ENCODE results near the gene PARD3. TPM values are rescaled to one million over a fixed set of nuclear protein-coding genes. Genes with fewer than 3 reads are reported as not detected.

PARD3 gene
- total RNA-seq, 2 experiments from 2014 or later: 0.53 to 0.71 TPM

GRCh38 chr10:34334908-34335307, 480.2 kb downstream of the PARD3 start:
- no peak for DNase-seq
- no peak for TF ChIP-seq CTCF (IDR thresholded peaks at IDR 0.05)
- CTCF ChIA-PET: no interaction called here

GRCh38 chr10:34333513-34333912, 481.6 kb downstream of the PARD3 start:
- Histone ChIP-seq H3K36me3 (ENCODE audit: insufficient read depth, low read length) (no peaks in the 10 kb centered on the region), H3K27me3 (ENCODE audit: control insufficient read depth in 1 of 2, insufficient read depth in 2 of 2, low read length in 2 of 2) (no peaks in the 10 kb centered on the region), H3K27ac (ENCODE audit: low read depth in 1 of 2, low read length in 2 of 2) (no peak overlapping the region), H3K9me3 (ENCODE audit: control insufficient read depth in 1 of 2, insufficient read depth in 1 of 2, low read length in 2 of 2) (no peaks in the 10 kb centered on the region), H3K4me1 (ENCODE audit: insufficient read depth, low read length) (no peaks in the 10 kb centered on the region), H3K4me3 (ENCODE audit: low read length) (no peak overlapping the region)
- ChIA-PET POLR2A (no interaction called here), CTCF (no interaction called here)
- H3K9me3 Mint-ChIP-seq: no peaks in the 10 kb centered on the region
- H3K4me3 Mint-ChIP-seq: no peak overlapping the region
- DNase-seq (no peak), ATAC-seq (ENCODE audit: poor library complexity) (no peak)
- H3K27ac Mint-ChIP-seq: no peak overlapping the region
- H3K4me1 Mint-ChIP-seq (ENCODE audit: low read depth): no peaks in the 10 kb centered on the region
- TF ChIP-seq CTCF (IDR thresholded peaks at IDR 0.05): no peak
- no peaks in the 10 kb centered on the region for H3K27me3 Mint-ChIP-seq
- intact Hi-C loops (cut with DNase I, micrococcal nuclease): no loop called here
- no peaks in the 10 kb centered on the region for H3K36me3 Mint-ChIP-seq (ENCODE audit: low read depth)

More at GRCh38 chr10:34334908-34335307, 480.2 kb downstream of the PARD3 start:
- no peaks in the 10 kb centered on the region for H3K27me3 ChIP-seq (ENCODE audit: control insufficient read depth in 1 of 2, insufficient read depth in 2 of 2, low read length in 2 of 2)
- no peak overlapping the region for H3K4me3 Mint-ChIP-seq
- no peaks in the 10 kb centered on the region for H3K9me3 ChIP-seq (ENCODE audit: control insufficient read depth in 1 of 2, insufficient read depth in 1 of 2, low read length in 2 of 2)
- H3K36me3 ChIP-seq (ENCODE audit: insufficient read depth, low read length): no peaks in the 10 kb centered on the region
- no peaks in the 10 kb centered on the region for H3K36me3 Mint-ChIP-seq (ENCODE audit: low read depth)
- no peaks in the 10 kb centered on the region for H3K27me3 Mint-ChIP-seq
- no peaks in the 10 kb centered on the region for H3K4me1 Mint-ChIP-seq (ENCODE audit: low read depth)
- H3K9me3 Mint-ChIP-seq: no peaks in the 10 kb centered on the region
- POLR2A ChIA-PET: no interaction called here
- intact Hi-C loops (cut with DNase I, micrococcal nuclease): no loop called here
- no peak for ATAC-seq (ENCODE audit: poor library complexity)
- no peak overlapping the region for H3K27ac ChIP-seq (ENCODE audit: low read depth in 1 of 2, low read length in 2 of 2)
- no peak overlapping the region for H3K27ac Mint-ChIP-seq
- no peaks in the 10 kb centered on the region for H3K4me1 ChIP-seq (ENCODE audit: insufficient read depth, low read length)
- H3K4me3 ChIP-seq (ENCODE audit: low read length): no peak overlapping the region

- Histone ChIP-seq H3K4me1 (ENCODE audit: insufficient read depth, low read length) (no peaks in the 10 kb centered on the region), H3K9me3 (ENCODE audit: control insufficient read depth in 1 of 2, insufficient read depth in 1 of 2, low read length in 2 of 2) (peaks cover 0 to 2% of the 10 kb centered on the region in 2 experiments), H3K36me3 (ENCODE audit: insufficient read depth, low read length) (no peaks in the 10 kb centered on the region), H3K4me3 (ENCODE audit: low read length) (no peak overlapping the region), H3K27me3 (ENCODE audit: control insufficient read depth in 1 of 2, insufficient read depth in 2 of 2, low read length in 2 of 2) (no peaks in the 10 kb centered on the region), H3K27ac (ENCODE audit: low read depth in 1 of 2, low read length in 2 of 2) (no peak overlapping the region)
- no peak overlapping the region for H3K4me3 Mint-ChIP-seq
- H3K27me3 Mint-ChIP-seq: no peaks in the 10 kb centered on the region
- DNase-seq (no peak), ATAC-seq (ENCODE audit: poor library complexity) (no peak)
- no peaks in the 10 kb centered on the region for H3K4me1 Mint-ChIP-seq (ENCODE audit: low read depth)
- no peak overlapping the region for H3K27ac Mint-ChIP-seq
- no peak for TF ChIP-seq CTCF (IDR thresholded peaks at IDR 0.05)
- ChIA-PET CTCF (no interaction called here), POLR2A (no interaction called here)
- intact Hi-C loops (cut with DNase I, micrococcal nuclease): no loop called here
- no peaks in the 10 kb centered on the region for H3K36me3 Mint-ChIP-seq (ENCODE audit: low read depth)
- H3K9me3 Mint-ChIP-seq: no peaks in the 10 kb centered on the region
Observed at GRCh38 chr10:34327184-34327583, 487.9 kb downstream of the PARD3 start.
